Peyer's patch (tissue), 4 donors: ENCODE measurements around the gene CGB7. TPM values are rescaled to one million over a fixed set of nuclear protein-coding genes. Genes with fewer than 3 reads are reported as not detected.

Source experiments
- DNase-seq, 3 donors: peaks; one replicate each; pipeline ENCODE4 v3.0.0-alpha.2; 2017 to 2019
- H3K27ac ChIP-seq, 4 donors: fragments of 200-600 bp; sonication (generic); one replicate each; pipeline ENCODE4 v1.5.1; 2016 to 2019
- H3K27me3 ChIP-seq, 2 donors: fragments of 200-600 bp; sonication (generic); one replicate each; pipeline ENCODE4 v1.5.1; 2019
- H3K36me3 ChIP-seq, 3 donors: fragments of 200-600 bp; sonication (generic); one replicate each; pipeline ENCODE4 v1.5.1; 2016 to 2019
- H3K4me1 ChIP-seq, 4 donors: fragments of 200-600 bp; sonication (generic); one replicate each; pipeline ENCODE4 v1.5.1; 2016 to 2019
- H3K4me3 ChIP-seq, 4 donors: fragments of 200-600 bp; sonication (generic); 1 replicate in 3 of 4; 2 replicates in 1 of 4; pipeline ENCODE4 v1.5.1; 2016 to 2019; ENCODE audit warnings: mild to moderate bottlenecking in 1 of 4
- H3K9me3 ChIP-seq, 4 donors: fragments of 200-600 bp; sonication (generic); one replicate each; pipeline ENCODE4 v1.5.1; 2016 to 2019; ENCODE audit warnings: mild to moderate bottlenecking in 1 of 4
- CTCF ChIP-seq, 6 experiments: fragments of 450-650 bp in 4 of 6; fragments of 200-600 bp in 2 of 6; sonication (generic) in 1 of 6; IDR thresholded peaks; one replicate each; pipeline ENCODE4 v1.5.1; 2017 to 2019; ENCODE audit warnings: antibody characterized with exemption in 6 of 6, mild to moderate bottlenecking in 3 of 6, moderate library complexity in 1 of 6
- POLR2A ChIP-seq, 2 donors: fragments of 450-650 bp; IDR thresholded peaks; one replicate each; pipeline ENCODE4 v1.5.1; 2017; ENCODE audit warnings: antibody characterized with exemption in 2 of 2, mild to moderate bottlenecking in 2 of 2, moderate library complexity in 2 of 2
- total RNA-seq, 4 donors: library from RNA; depleted of rRNA; stranded (reverse); fragments of >200 nt; gene quantifications; one replicate each; pipeline ENCODE4 v1.1.0, GENCODE V29; 2016

CGB7 gene
- total RNA-seq, 4 donors from 2014 or later, result not detected

GRCh38 chr19:49091391-49092038 is 34.0 kb upstream of the CGB7 start:
- no peak overlapping the region for H3K4me3 ChIP-seq
- peaks cover 0 to 18% (median under 1%) of the 10 kb centered on the region in 4 donors for H3K4me1 ChIP-seq
- TF ChIP-seq POLR2A (IDR thresholded peaks at IDR 0.05) (no peak), CTCF (IDR thresholded peaks at IDR 0.05) (no peak)
- H3K27ac ChIP-seq, result no peak overlapping the region
- H3K27me3 ChIP-seq, result no peaks in the 10 kb centered on the region
- DNase-seq, result no peak
- no peaks in the 10 kb centered on the region for H3K9me3 ChIP-seq
- peaks cover 0 to 74% (median 0%) of the 10 kb centered on the region in 3 donors for H3K36me3 ChIP-seq

- no peak for TF ChIP-seq POLR2A (IDR thresholded peaks at IDR 0.05)
- no peak for TF ChIP-seq CTCF (IDR thresholded peaks at IDR 0.05)
- no peak for DNase-seq
- Histone ChIP-seq H3K9me3 (no peaks in the 10 kb centered on the region), H3K27me3 (no peaks in the 10 kb centered on the region), H3K27ac (peak overlapping the region in 1 of 4 donors; percentile 82), H3K4me3 (peak overlapping the region; percentile 82 to 96 (median 91)), H3K4me1 (peaks cover 0 to 29% (median 5%) of the 10 kb centered on the region in 4 donors), H3K36me3 (peaks cover 0 to 22% (median 0%) of the 10 kb centered on the region in 3 donors)
Measured at GRCh38 chr19:49086296-49086695, 28.7 kb upstream of the CGB7 start.

- H3K4me1 ChIP-seq, result peaks cover 0 to 29% (median 5%) of the 10 kb centered on the region in 4 donors
- TF ChIP-seq CTCF (IDR thresholded peaks at IDR 0.05), result no peak
- TF ChIP-seq POLR2A (IDR thresholded peaks at IDR 0.05), result no peak
- H3K27me3 ChIP-seq, result no peaks in the 10 kb centered on the region
- H3K27ac ChIP-seq, result peak overlapping the region in 3 of 4 donors; percentile 82 to 94 (median 88)
- DNase-seq, result no peak
- H3K36me3 ChIP-seq, result peaks cover 0 to 17% (median 0%) of the 10 kb centered on the region in 3 donors
- no peaks in the 10 kb centered on the region for H3K9me3 ChIP-seq
- peak overlapping the region; percentile 82 to 96 (median 91) for H3K4me3 ChIP-seq
Measured at GRCh38 chr19:49085868-49086232, 28.3 kb upstream of the CGB7 start.

GRCh38 chr19:49085020-49085867 is 27.7 kb upstream of the CGB7 start, which contains the start of gene SNRNP70:
SNRNP70 (plus strand) TSS chr19:49085451; CDS start chr19:49086415, 964 bp downstream.
- DNase-seq, result peak; percentile 97 to 100 (median 99)

More at GRCh38 chr19:49085020-49085867, 27.7 kb upstream of the CGB7 start, which contains the start of gene SNRNP70:
- peak in 1 of 6 experiments; percentile 3 for TF ChIP-seq CTCF (IDR thresholded peaks at IDR 0.05)
- TF ChIP-seq POLR2A (IDR thresholded peaks at IDR 0.05), result peak; percentile 79 to 88
- H3K27ac ChIP-seq, result peak within 1 kb of the TSS; percentile 82 to 94 (median 90)
- peak within 1 kb of the TSS; percentile 82 to 96 (median 91) for H3K4me3 ChIP-seq
- H3K36me3 ChIP-seq, result peaks cover 0 to 11% (median 0%) of the 10 kb centered on the region in 3 donors
- no peaks in the 10 kb centered on the region for H3K9me3 ChIP-seq
- peaks cover 0 to 29% (median 5%) of the 10 kb centered on the region in 4 donors for H3K4me1 ChIP-seq
- H3K27me3 ChIP-seq, result no peaks in the 10 kb centered on the region
